NCI-H2196 treated with DMSO at 0.1 percent for 48 hours (cell line): ENCODE data around the gene HES2.
"Not testable (repeated sequence)": the region's sequence is repeated elsewhere in the genome, so short reads cannot be mapped to it uniquely, and the experiment has no call there.

ENCODE experiments used
- DNase-seq: peaks from one replicate; lab custom pipeline; 2025; ENCODE audit not compliant: unreplicated experiment; lab: John Stamatoyannopoulos, UW

HES2 gene

DNA sequence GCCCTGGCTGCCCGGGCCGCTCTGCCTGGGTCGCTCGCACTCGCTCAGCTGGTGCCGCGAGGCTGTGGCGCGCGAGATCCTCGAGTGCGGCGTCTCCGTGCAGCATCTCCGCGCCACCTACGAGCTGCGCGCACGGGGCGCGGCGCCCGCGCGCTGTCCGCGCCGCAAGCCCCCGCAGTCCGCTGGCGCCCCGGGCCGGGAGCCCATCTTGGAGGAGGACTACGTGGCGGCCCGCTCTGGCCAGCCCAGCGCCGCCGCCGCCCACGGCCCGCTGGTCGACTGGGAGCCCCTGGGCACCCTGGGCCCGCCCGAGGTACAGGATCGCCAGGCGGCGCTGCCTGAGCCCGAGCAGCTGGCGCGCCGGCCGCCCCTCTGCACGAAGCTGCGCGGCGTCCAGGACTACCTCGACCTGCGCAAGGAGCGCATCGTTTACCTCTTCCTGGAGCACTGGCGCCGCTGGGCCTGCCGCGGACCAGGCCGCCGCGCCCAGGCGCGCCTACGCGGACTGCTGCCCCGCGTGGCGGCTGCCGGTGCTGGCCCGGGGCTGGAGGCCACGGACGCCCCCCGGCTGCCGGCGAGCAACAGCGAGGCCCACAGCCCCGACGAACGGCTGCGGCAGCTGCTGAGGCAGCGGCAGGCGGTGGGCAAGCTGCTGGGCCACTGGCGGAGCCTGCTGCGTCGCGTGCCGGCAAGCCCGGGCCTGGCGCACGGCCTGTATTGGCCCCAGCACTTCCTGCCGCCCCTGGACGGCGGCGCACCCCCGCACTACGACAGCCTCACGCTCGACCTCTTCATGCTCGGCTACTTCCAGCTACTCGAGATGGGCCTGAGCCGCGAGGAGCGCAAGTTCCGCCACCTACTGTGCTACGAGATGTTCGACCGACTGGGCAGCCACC lies 35.4 kb upstream of the HES2 start:
- DNase-seq, result no peak

DNA sequence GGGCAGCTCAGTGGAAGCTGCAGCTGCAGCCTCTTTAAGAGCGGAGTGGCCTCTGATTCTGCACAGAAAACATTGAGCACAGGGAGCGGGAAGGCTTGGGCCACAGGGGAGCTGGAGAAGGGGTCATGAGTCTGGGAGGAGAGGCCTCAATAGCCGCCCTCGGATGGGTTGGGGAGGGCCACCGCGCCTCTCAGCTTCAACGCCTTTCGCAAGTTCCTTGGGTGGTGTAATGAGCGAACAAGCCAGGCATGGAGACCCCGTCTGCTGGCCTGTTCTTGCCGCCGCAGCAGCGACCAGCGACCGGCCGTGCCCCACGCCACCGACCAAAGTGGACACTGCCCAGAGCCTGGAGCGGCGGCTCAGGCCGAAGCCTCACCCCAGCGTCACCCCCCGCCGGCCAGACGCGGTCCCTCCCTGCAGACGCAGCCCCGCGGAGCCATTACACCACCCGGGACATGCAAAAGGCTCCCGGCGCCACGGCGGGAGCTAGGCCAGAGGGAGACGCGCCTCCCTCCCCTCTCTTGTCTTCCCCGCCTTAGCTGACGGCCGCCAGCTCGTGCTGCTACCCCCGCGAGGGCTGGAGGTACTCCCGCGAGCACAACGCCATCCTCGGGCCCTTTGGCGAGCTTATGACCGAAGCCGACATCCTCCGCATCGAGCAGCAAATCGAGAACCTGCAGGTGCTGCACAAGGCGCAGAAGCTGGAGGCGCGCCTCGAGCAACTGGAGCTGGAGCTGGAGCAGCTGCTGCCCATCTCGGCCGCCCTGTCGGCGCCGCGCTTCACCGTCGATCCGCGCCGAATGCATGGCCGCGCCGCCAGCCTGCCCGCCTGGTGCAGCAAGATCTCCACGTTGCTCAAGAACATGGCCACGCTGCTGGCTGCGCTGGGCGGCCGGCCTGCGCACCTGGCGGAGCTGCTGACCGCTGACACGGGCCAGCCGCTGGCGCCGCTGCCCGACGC lies 34.5 kb upstream of the HES2 start:
- DNase-seq, result not testable (repeated sequence)

- DNase-seq, result no peak
Measured at GRCh38 chr1:6450943-6451373, 31.2 kb upstream of the HES2 start.

- not testable (repeated sequence) for DNase-seq
Measured at GRCh38 chr1:6450486-6450885, 30.8 kb upstream of the HES2 start.

GRCh38 chr1:6450005-6450450 lies 30.3 kb upstream of the HES2 start:
- no peak for DNase-seq

- peak; percentile 51 for DNase-seq
Measured at GRCh38 chr1:6448749-6449631, 29.3 kb upstream of the HES2 start.

DNA sequence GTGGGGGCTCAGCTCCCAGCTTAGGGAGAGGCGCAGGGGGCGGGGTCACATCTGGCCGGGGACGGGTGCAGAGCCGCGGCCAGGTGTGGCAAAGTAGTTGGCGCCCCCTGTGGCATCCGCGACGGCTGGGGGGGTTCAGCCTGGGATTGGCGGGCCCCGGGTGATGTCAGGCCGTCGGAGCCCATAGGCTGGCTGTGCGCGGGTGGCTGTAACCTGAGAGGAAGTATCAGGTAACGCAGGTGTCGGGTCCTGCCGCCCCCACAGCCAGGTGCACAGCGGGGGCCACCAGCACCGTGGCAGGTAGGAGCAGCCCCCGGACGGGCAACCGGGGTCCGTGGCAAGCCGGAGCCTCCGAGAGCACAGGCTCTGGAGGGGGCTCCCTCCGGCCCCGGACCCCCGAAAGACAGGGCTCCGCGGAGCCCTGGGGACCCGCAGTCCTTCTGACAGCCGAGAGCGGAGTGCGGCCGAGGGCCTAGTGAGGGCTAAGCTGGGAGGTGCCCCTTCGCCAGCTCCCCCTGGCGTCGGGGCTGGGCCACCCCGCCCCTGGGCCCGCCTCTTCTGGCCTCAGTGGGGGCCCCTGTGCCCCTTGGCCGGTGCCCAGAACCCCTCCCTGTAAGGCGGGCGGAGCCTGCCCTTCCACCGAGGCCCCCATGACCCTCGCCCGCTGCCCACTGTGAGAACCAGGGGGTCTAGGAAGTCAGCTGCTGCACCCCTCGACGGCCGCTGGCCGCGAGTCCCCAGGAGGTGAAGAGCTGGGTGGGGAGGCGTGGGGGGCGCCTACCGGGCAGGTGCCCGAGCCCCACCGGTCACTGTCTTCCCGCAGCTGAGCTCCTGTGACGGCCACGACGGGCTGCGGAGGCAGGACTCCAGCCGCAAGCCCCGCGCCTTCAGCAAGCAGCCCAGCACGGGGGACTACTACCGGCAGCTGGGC lies 28.4 kb upstream of the HES2 start:
- peak; percentile 61 for DNase-seq

- DNase-seq, result no peak
Measured at GRCh38 chr1:6447016-6447817, 27.5 kb upstream of the HES2 start.

- no peak for DNase-seq
Measured at GRCh38 chr1:6446665-6447015, 26.9 kb upstream of the HES2 start.

- DNase-seq, result not testable (repeated sequence)
Measured at GRCh38 chr1:6445929-6446328, 26.2 kb upstream of the HES2 start.

DNA sequence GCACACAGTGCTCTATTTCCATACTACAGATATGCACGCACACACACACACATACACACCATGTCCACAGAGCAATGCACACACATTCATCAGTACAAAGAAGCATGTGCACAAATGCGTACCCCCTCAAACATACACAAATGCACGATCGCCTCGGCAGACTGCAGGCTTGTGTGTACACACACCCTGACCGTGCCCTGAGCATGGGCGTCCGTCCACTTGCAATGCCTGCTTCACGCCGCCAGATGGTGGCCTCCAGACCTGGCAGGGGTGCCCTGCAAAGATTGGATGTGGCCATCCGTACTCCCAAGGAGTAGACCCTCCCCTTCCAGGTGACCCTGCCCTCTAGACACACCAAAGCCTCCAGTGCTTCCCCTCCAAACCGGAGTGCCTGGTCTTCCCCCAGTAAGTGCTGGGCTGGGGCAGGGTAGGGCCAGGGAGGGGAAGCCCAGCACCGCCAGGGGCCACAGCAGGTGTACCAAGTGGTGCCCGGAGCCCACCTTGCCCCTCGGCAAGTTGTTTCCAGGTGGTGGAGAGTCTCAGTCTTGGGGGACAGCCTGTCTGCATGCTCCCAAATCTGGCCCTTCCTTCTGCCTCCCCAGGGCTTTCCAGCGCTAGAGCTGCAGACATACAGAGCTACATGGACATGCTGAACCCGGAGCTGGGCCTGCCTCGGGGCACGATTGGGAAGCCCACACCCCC lies 25.5 kb upstream of the HES2 start:
- no peak for DNase-seq

GRCh38 chr1:6444377-6444776 lies 24.7 kb upstream of the HES2 start:
- no peak for DNase-seq

DNA sequence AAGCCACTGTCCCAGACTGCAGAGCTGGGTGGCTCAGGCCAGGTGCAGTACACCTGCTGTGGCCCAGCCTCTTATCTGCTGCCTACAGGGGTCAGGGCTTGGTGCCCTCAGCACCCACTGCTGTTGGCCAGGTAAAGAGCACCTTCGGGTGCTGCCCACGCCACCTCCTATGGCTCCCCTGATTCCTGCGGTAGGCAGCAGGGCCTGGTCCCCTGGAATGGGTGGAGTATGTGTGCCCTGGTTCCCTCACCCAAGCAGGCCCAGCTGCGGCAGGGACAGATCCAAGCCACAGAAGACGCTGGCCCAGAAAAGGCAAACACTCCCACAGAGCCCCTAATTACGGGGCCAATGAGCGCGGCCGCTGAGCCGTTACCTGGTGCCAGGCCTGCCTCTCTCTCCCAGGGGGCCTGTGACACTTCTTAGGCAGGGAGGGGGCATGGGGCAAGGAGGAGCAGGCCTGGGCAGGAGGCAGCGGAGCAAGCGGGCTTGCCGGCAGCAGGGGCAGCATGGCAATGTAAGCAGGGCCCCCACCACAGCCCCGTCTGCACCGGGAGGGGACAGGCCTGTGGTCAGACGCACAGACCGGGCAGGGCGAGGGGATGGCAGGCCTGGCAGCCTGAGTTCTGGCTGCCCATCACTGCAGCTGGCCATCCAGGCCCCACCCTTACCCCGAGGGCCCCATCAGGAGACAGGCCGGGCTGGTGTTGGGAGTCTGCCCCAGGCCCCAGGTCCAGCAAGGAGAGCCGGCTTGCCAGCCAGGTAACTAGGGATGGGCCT lies 23.8 kb upstream of the HES2 start:
- DNase-seq, result no peak

DNA sequence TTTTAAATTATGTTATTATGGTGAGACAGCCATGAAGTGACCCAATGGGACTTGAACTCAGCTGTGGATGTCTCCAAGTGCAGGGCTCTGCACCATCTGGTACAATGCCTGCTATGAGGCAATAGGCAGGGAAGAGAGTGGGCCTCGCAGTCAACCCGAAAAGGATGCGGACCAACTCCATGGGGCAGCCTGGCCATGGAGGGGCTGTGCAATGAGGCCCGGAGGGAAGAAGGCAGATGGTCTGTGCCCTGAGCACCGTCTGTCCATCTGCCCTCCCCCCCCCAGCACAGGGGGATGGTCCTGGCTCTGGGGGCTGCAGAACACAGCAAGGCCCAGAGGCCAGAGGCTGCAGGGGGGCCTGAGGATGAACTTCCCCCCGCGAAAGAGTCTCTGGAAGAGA lies 21.9 kb upstream of the HES2 start:
- DNase-seq, result no peak

DNA sequence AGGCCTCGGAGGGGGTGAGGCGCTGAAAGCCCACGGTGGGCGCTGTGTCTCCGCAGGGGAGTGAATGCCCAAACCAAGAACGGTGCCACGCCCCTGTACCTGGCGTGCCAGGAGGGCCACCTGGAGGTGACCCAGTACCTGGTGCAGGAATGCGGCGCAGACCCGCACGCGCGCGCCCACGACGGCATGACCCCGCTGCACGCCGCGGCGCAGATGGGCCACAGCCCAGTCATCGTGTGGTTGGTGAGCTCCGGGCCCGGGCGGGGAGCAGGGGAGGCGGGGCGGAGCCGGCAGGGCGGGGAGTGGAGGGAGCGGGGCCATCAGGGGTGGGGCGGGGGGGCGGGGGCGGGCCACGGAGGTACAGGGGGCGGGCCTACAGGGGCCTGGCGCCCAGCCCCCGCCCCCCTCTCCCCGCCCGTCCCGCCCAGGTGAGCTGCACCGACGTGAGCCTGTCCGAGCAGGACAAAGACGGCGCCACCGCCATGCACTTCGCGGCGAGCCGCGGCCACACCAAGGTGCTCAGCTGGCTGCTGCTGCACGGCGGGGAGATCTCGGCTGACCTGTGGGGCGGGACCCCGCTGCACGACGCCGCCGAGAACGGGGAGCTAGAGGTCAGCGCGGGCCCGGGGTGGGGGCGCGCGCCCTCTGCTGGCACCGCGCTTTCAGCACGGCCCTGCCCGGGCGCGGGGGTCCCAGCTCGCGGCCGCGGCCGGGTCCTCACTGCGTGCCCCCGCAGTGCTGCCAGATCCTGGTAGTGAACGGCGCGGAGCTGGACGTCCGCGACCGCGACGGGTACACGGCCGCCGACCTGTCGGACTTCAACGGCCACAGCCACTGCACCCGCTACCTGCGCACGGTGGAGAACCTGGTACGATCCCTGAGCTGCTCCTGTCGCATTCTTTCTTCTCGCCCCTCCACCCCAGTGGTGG lies 20.7 kb upstream of the HES2 start:
- peak; percentile 62 for DNase-seq

DNA sequence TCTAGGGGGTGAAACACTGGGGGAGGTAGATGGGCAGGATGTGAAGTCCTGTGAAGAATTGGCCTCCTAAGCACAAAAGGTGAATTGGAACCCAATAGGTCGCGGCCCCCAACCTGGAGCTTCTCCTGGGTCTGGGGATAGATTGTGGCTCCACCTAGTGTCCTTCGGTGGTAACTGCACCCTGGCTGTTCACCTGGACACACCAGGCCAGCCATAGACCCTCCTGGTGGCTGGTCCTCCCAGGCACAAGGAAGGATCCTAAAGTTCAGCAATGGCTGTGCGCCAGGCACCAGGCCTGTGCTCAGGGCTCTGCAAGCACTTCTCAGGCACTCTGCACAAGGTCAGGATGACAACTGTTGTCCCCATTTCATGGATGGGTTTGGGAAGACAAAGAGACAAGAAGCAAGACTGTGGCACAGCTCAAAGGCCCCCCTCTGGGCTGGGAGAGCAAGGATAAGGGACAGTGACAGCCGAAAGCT lies 18.4 kb upstream of the HES2 start:
- DNase-seq, result peak; percentile 70
